Endothelial cell of umbilical vein (primary cell): ENCODE data around the gene THOC5. TPM values are rescaled to one million over a fixed set of nuclear protein-coding genes. Genes with fewer than 3 reads are reported as not detected.

Experiments used
- BruUV-seq: library from RNA; stranded (reverse); fragments of 400-500 nt; replicated peaks from 2 replicates; lab custom pipeline; 2021; lab: Mats Ljungman, UMichigan
- CTCF ChIA-PET: fragments of 300-600, 350-600 bp; sonication (Branson Sonifier 250); formaldehyde crosslinking; loops from one replicate; lab custom pipeline; 2021; ENCODE audit warnings: antibody characterized with exemption, inconsistent platforms; lab: Charles Lee
- POLR2A ChIA-PET: fragments of 300-600, 350-600 bp; sonication (Branson Sonifier 250); formaldehyde crosslinking; loops from one replicate; lab custom pipeline; 2021; ENCODE audit warnings: antibody characterized with exemption, inconsistent platforms; lab: Charles Lee
- DNase-seq: peaks from one replicate; pipeline ENCODE4 v3.0.0-alpha.2; 2011; ENCODE audit warnings: low read depth, low spot score
- FAIRE-seq: peaks from 2 replicates; lab custom pipeline; 2011; peaks lifted over from hg19 to GRCh38; lab: Jason Lieb, UNC
- H2AFZ ChIP-seq: 2 replicates; pipeline ENCODE4 v1.6.0; 2012; ENCODE audit warnings: low read depth, low read length, control low read depth, inconsistent platforms
- H3K27ac ChIP-seq: 2 replicates; pipeline ENCODE4 v1.5.1; 2011; ENCODE audit warnings: low read depth, mild to moderate bottlenecking, control low read depth, low read length, moderate library complexity; ENCODE audit not compliant: insufficient read depth
- H3K27me3 ChIP-seq, 2 experiments: 2 replicates each; pipeline versions ENCODE4 v1.6.0 to v1.6.1; 2011; ENCODE audit warnings: low read length in 2 of 2, mixed read lengths in 1 of 2; ENCODE audit not compliant: control insufficient read depth in 2 of 2, insufficient read depth in 2 of 2
- H3K36me3 ChIP-seq, 2 experiments: 2 replicates in 1 of 2; 3 replicates in 1 of 2; pipeline ENCODE4 v1.5.1; 2011; ENCODE audit warnings: low read length in 2 of 2, mild to moderate bottlenecking in 1 of 2, moderate library complexity in 1 of 2; ENCODE audit not compliant: control insufficient read depth in 2 of 2, insufficient read depth in 2 of 2; ENCODE audit errors: extremely low read depth in 1 of 2
- H3K4me1 ChIP-seq: 3 replicates; pipeline ENCODE4 v1.5.1; 2011; ENCODE audit warnings: mild to moderate bottlenecking, low read length; ENCODE audit not compliant: control insufficient read depth, insufficient read depth; ENCODE audit errors: extremely low read depth
- H3K4me2 ChIP-seq: 2 replicates; pipeline ENCODE4 v1.6.1; 2011; ENCODE audit warnings: low read length, control low read depth, mixed read lengths; ENCODE audit not compliant: insufficient read depth
- H3K4me3 ChIP-seq, 3 experiments: fragments of 200-600 bp in 1 of 3; sonication (generic), shearing (Covaris generic) in 1 of 3; replicated peaks in 1 of 3; 2 replicates each; pipeline ENCODE4 v1.5.1; 2011 to 2016; ENCODE audit warnings: control low read depth in 3 of 3, low read length in 3 of 3, mild to moderate bottlenecking in 2 of 3, inconsistent platforms in 1 of 3, low read depth in 1 of 3, moderate library complexity in 1 of 3; ENCODE audit not compliant: insufficient read depth in 1 of 3
- H3K79me2 ChIP-seq: 2 replicates; pipeline ENCODE4 v1.6.0; 2012; ENCODE audit warnings: low read length, inconsistent platforms; ENCODE audit not compliant: control insufficient read depth, insufficient read depth
- H3K9ac ChIP-seq: replicated peaks from 2 replicates; pipeline ENCODE3; 2011; ENCODE audit warnings: low read length, control low read depth; ENCODE audit not compliant: insufficient read depth; ENCODE audit errors: extremely low read depth
- H3K9me1 ChIP-seq: replicated peaks from 3 replicates; pipeline ENCODE4 v1.6.0; 2011; ENCODE audit warnings: mild to moderate bottlenecking, low read length; ENCODE audit not compliant: control insufficient read depth, insufficient read depth; ENCODE audit errors: extremely low read depth
- H3K9me3 ChIP-seq: replicated peaks from 2 replicates; pipeline ENCODE4 v1.5.1; 2012; ENCODE audit warnings: low read length, inconsistent platforms; ENCODE audit not compliant: control insufficient read depth, insufficient read depth
- H4K20me1 ChIP-seq: replicated peaks from 2 replicates; pipeline ENCODE3; 2011; ENCODE audit warnings: mild to moderate bottlenecking, low read length; ENCODE audit not compliant: control insufficient read depth, insufficient read depth; ENCODE audit errors: extremely low read depth
- EZH2 ChIP-seq: IDR thresholded peaks from 2 replicates; pipeline ENCODE4 v1.6.1; 2012; ENCODE audit warnings: borderline replicate concordance, low read depth, mild to moderate bottlenecking, moderate library complexity, low read length, inconsistent platforms; ENCODE audit not compliant: severe bottlenecking
- GATA2 ChIP-seq: IDR thresholded peaks from 2 replicates; pipeline ENCODE4 v1.7.0; 2011; ENCODE audit warnings: low read depth, mild to moderate bottlenecking, moderate library complexity, mixed read lengths, low read length; ENCODE audit not compliant: insufficient read length, insufficient read depth
- JUN ChIP-seq: IDR thresholded peaks from 2 replicates; pipeline ENCODE4 v1.6.1; 2011; ENCODE audit warnings: borderline replicate concordance, low read depth; ENCODE audit not compliant: insufficient read length, insufficient read depth
- POLR2AphosphoS5 ChIP-seq: IDR thresholded peaks from 2 replicates; pipeline ENCODE4 v1.6.1; 2012; ENCODE audit warnings: low read depth, mild to moderate bottlenecking, control low read depth, low read length, moderate library complexity; ENCODE audit not compliant: insufficient read depth
- dilution Hi-C: fragments of 300-500 bp; cut with MboI; formaldehyde crosslinking; loops from one replicate; pipeline ENCODE4 v1.15.0; 2019; ENCODE audit warnings: low sequenced_read_pairs; ENCODE audit not compliant: extremely low pct_ligation_motif_present
- intact Hi-C: fragments of 100-400 bp; cut with micrococcal nuclease; formaldehyde crosslinking; loops from one replicate; pipeline ENCODE4 v1.10.0; 2022
- polyA plus RNA-seq, 4 experiments: library from polyadenylated mRNA; depleted of rRNA in 3 of 4; stranded (reverse) in 3 of 4; unstranded in 1 of 4; fragments of >200 nt; gene quantifications; 2 replicates each; pipeline versions ENCODE4 v1.2.1 to v1.2.3, GENCODE V29; 2011 to 2012; ENCODE audit warnings: missing spikeins in 1 of 4
- total RNA-seq: library from RNA; stranded (reverse); gene quantifications from 2 replicates; pipeline ENCODE4 v1.2.3, GENCODE V29; 2021
- TF ChIP-seq, protein P1 (sequence below): IDR thresholded peaks from 2 replicates; pipeline ENCODE4 v1.6.1; 2011; ENCODE audit not compliant: insufficient read depth, insufficient read length

The THOC5 gene
- total and polyA plus RNA-seq, 2 donors (not counting 3 experiments of a cell fraction or from before 2014, with no cell fraction given) = 35.0 to 82.9 TPM

DNA sequence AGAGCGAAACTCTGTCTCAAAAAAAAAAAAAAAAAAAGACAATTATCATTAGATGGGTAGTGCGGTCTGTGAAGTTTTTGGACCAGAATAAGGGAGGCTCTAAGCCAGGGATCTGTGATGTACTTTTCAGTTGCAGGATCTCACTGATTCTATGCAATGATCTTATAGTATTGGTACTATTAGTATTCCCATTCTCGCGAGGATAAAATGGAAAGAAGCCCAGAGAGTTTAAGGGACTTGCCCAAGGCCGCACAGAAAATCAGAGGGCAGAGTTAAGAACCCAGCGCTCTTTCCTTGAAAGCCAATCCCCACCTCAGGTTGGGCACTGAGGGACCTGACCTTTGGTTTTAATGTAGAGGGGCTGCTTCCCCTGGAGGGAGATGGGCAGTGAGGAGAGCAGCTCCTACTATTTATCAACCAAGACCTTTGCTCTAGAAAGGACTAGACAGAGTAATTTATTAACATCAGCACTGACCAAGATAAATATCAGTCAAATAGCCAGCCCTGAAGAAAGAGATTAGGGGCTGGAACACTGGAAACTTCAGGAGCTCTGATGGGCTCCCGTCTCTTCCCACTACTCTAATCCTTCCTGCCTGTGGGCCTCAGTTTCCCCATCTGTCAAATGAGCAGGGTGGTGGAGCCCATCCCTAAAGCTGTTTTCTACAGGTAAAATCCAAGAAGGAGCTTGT lies 21.3 kb upstream of the THOC5 start:
- no peak for FAIRE-seq
- Histone ChIP-seq H3K9ac (no peak overlapping the region), H3K4me1 (no peaks in the 10 kb centered on the region), H3K9me3 (no peaks in the 10 kb centered on the region), H4K20me1 (no peaks in the 10 kb centered on the region), H3K36me3 (peaks cover 0 to 3% of the 10 kb centered on the region in 2 experiments), H3K4me2 (no peak overlapping the region), H3K4me3 (no peak overlapping the region), H2AFZ (no peak overlapping the region), H3K9me1 (no peaks in the 10 kb centered on the region), H3K79me2 (no peaks in the 10 kb centered on the region), H3K27me3 (no peaks in the 10 kb centered on the region), H3K27ac (no peak overlapping the region)
- BruUV-seq = no TSS peak
- no peak for TF ChIP-seq POLR2AphosphoS5
- TF ChIP-seq GATA2 = no peak
- no peak for TF ChIP-seq EZH2
- dilution Hi-C loops (no loop called here), intact Hi-C loops (no loop called here)
- DNase-seq = no peak
- ChIA-PET CTCF (interaction anchor here (0.9 to 1.6 kb wide), 2 partner anchors 8 to 21 kb away, joined by 3 read pairs; partner anchors contain the start of gene THOC5), POLR2A (no interaction called here)

DNA sequence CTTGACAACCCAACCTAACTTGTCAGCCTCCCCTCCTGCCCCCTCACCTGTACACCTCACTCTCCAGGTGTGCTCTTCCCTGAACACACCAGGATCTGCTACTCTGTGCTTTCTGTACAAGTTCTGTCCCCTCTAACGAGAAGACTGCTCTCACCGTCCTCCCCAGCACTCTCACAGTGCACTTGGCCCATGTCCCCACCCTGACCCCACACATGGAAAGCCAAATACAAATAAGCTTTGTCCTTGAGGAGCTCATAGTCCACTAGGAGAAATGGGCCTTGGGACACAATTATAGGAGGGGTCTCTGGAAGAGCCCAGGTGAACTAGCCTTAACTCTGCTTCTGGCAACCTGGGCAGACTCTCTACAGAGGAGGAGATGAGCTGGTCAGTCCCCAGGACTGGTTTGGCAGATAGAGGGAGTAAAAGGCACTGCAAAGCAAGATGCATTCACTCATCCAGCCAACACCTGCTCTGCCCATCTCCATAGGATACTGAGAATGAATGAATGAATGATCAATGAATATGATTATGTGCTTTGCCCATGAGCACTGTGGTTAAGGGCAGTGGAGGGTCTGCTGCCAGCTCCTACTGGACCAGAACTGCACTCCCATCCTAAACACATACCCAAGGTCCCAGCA lies 17.5 kb upstream of the THOC5 start:
- TF ChIP-seq JUN = no peak
- TF ChIP-seq, protein P1, sequence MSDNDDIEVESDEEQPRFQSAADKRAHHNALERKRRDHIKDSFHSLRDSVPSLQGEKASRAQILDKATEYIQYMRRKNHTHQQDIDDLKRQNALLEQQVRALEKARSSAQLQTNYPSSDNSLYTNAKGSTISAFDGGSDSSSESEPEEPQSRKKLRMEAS = no peak
- ChIA-PET CTCF (no interaction called here), POLR2A (no interaction called here)
- H3K9me3 ChIP-seq = no peaks in the 10 kb centered on the region
- H2AFZ ChIP-seq = no peak overlapping the region
- BruUV-seq = no TSS peak
- H3K27me3 ChIP-seq = no peaks in the 10 kb centered on the region
- intact Hi-C loops = no loop called here
- dilution Hi-C loops = no loop called here
- no peaks in the 10 kb centered on the region for H3K4me1 ChIP-seq
- DNase-seq (no peak), FAIRE-seq (no peak)
- H3K27ac ChIP-seq = no peak overlapping the region
- H3K4me2 ChIP-seq = no peak overlapping the region
- peaks cover 6 to 7% of the 10 kb centered on the region in 2 experiments for H3K36me3 ChIP-seq
- H4K20me1 ChIP-seq = no peaks in the 10 kb centered on the region
- no peaks in the 10 kb centered on the region for H3K9me1 ChIP-seq
- no peak overlapping the region for H3K9ac ChIP-seq
- no peak overlapping the region for H3K4me3 ChIP-seq
- H3K79me2 ChIP-seq = no peaks in the 10 kb centered on the region
